ENCODE data around the gene CDKN2AIP.

CDKN2AIP gene

GRCh38 chr4:183495184-183495583 lies 50.7 kb downstream of the CDKN2AIP start:
- TF ChIP-seq, protein P1, sequence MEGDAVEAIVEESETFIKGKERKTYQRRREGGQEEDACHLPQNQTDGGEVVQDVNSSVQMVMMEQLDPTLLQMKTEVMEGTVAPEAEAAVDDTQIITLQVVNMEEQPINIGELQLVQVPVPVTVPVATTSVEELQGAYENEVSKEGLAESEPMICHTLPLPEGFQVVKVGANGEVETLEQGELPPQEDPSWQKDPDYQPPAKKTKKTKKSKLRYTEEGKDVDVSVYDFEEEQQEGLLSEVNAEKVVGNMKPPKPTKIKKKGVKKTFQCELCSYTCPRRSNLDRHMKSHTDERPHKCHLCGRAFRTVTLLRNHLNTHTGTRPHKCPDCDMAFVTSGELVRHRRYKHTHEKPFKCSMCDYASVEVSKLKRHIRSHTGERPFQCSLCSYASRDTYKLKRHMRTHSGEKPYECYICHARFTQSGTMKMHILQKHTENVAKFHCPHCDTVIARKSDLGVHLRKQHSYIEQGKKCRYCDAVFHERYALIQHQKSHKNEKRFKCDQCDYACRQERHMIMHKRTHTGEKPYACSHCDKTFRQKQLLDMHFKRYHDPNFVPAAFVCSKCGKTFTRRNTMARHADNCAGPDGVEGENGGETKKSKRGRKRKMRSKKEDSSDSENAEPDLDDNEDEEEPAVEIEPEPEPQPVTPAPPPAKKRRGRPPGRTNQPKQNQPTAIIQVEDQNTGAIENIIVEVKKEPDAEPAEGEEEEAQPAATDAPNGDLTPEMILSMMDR (IDR thresholded peaks at IDR 0.05; ENCODE audit: control insufficient read depth, extremely low read depth, insufficient read depth): no peak
- no peak for DNase-seq (ENCODE audit: low read depth)
- H3K4me3 ChIP-seq (ENCODE audit: low read depth, low read length): no peak overlapping the region
